ENCODE results near the gene PCDH15. TPM values are rescaled to one million over a fixed set of nuclear protein-coding genes. Genes with fewer than 3 reads are reported as not detected.

PCDH15 gene
- total RNA-seq, 1 experiment from 2014 or later, result 0.61 TPM

DNA sequence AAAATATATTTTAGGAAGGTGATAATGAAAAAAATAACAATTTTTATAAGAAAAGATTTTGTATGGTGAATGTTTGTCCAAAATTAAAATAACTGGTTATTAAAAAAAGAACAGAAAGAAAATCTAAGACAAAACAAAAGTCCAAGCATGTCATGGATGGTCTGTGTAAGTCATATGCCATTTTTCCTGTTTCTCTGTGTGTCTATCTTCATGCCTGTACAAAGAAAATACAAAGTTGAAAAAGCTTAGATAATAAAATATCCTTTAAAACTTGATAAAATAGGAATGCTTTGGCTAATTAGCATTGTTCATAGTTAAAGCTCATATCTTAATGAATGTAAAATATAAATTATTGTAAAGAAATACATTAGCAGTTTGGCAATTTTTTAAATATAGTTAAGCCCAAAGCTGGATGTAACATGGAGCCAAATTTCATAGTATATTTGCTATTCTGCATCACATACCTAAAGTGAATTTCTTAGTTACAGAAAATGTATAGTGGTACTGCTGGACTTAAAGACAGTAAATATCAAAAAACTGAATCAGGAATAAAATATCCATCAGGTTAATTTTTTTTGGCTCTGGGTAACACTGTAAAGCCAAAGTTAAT, 661.1 kb downstream of the PCDH15 start:
- no peaks in the 10 kb centered on the region for H3K27me3 ChIP-seq (ENCODE audit: insufficient read depth, low read length)
- no peak overlapping the region for H3K4ac ChIP-seq (ENCODE audit: low read depth, low read length)
- no peak overlapping the region for H2BK120ac ChIP-seq (ENCODE audit: low read depth, low read length, poor library complexity, severe bottlenecking)
- no peak overlapping the region for H3K14ac ChIP-seq (ENCODE audit: insufficient read depth, low read length)
- no peak overlapping the region for H2BK15ac ChIP-seq (ENCODE audit: low read depth, low read length)
- H3K79me2 ChIP-seq (ENCODE audit: insufficient read depth, low read length), result no peaks in the 10 kb centered on the region
- no peak overlapping the region for H2BK5ac ChIP-seq (ENCODE audit: insufficient read length, low read length)
- no peak overlapping the region for H4K8ac ChIP-seq (replicated peaks; ENCODE audit: insufficient read length, low read depth, low read length)
- no peak overlapping the region for H2AFZ ChIP-seq (ENCODE audit: low read length)
- H3K56ac ChIP-seq (ENCODE audit: insufficient read length, low read depth, low read length), result no peak overlapping the region
- H2BK20ac ChIP-seq (ENCODE audit: low read depth, low read length, poor library complexity, severe bottlenecking), result no peak overlapping the region
- no peaks in the 10 kb centered on the region for H4K20me1 ChIP-seq (ENCODE audit: control insufficient read depth, insufficient read depth, insufficient read length)
- DNase-seq, result no peak
- no peak overlapping the region for H3K23ac ChIP-seq (ENCODE audit: insufficient read length, low read depth, low read length)
- Mint-ChIP-seq H3K4me3 (no peak overlapping the region), H3K27me3 (ENCODE audit: low read depth) (no peaks in the 10 kb centered on the region), H3K9me3 (peaks cover 63 to 65% of the 10 kb centered on the region in 2 experiments), H3K36me3 (ENCODE audit: insufficient read depth in 1 of 3, low read depth in 3 of 3) (peaks cover 24 to 57% (median 55%) of the 10 kb centered on the region in 3 experiments), H3K4me1 (no peaks in the 10 kb centered on the region), H3K27ac (no peak overlapping the region)
- H3K18ac ChIP-seq (ENCODE audit: insufficient read length, low read depth, low read length), result no peak overlapping the region
- no peak overlapping the region for H4K5ac ChIP-seq (ENCODE audit: insufficient read length, low read depth, low read length)
- H3K9ac ChIP-seq (ENCODE audit: extremely low read depth, insufficient read length, low read length), result no peak overlapping the region
- TF ChIP-seq, protein P1, sequence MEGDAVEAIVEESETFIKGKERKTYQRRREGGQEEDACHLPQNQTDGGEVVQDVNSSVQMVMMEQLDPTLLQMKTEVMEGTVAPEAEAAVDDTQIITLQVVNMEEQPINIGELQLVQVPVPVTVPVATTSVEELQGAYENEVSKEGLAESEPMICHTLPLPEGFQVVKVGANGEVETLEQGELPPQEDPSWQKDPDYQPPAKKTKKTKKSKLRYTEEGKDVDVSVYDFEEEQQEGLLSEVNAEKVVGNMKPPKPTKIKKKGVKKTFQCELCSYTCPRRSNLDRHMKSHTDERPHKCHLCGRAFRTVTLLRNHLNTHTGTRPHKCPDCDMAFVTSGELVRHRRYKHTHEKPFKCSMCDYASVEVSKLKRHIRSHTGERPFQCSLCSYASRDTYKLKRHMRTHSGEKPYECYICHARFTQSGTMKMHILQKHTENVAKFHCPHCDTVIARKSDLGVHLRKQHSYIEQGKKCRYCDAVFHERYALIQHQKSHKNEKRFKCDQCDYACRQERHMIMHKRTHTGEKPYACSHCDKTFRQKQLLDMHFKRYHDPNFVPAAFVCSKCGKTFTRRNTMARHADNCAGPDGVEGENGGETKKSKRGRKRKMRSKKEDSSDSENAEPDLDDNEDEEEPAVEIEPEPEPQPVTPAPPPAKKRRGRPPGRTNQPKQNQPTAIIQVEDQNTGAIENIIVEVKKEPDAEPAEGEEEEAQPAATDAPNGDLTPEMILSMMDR (conservative IDR thresholded peaks at IDR 0.05), result no peak
- no peaks in the 10 kb centered on the region for H3K79me1 ChIP-seq (ENCODE audit: insufficient read depth, low read depth, low read length, poor library complexity, severe bottlenecking)
- no peak overlapping the region for H2BK12ac ChIP-seq (ENCODE audit: insufficient read length, low read depth, low read length)
- no peak overlapping the region for H2AK5ac ChIP-seq (ENCODE audit: insufficient read length, low read length)
- H3K9me3 ChIP-seq (ENCODE audit: control insufficient read depth, low read depth, low read length), result peaks cover 24% of the 10 kb centered on the region
- H3K4me2 ChIP-seq (ENCODE audit: insufficient read depth, insufficient read length, low read length), result no peak overlapping the region
- H3K23me2 ChIP-seq (ENCODE audit: insufficient read length, low read depth, low read length, poor library complexity, severe bottlenecking), result no peaks in the 10 kb centered on the region
- H3K4me1 ChIP-seq (ENCODE audit: insufficient read depth, low read length), result no peaks in the 10 kb centered on the region
- no peak overlapping the region for H3T11ph ChIP-seq (ENCODE audit: low read length)
- no peak overlapping the region for H4K91ac ChIP-seq (ENCODE audit: insufficient read length, low read depth, low read length)
- H3K27ac ChIP-seq (ENCODE audit: insufficient read length, low read depth, low read length), result no peak overlapping the region

All from H9 (cell line).